CD14-positive monocyte (primary cell): ENCODE data around the gene PIAS4. TPM values are rescaled to one million over a fixed set of nuclear protein-coding genes. Genes with fewer than 3 reads are reported as not detected.
A peak's percentile ranks its signal among the peaks of the same experiment; 100 is the strongest.

ENCODE experiments used
- DNase-seq, 3 donors: peaks; one replicate each; pipeline ENCODE4 v3.0.0-alpha.2; 2011 to 2022
- H2AFZ ChIP-seq: 2 replicates; pipeline ENCODE4 v1.6.0; 2012; ENCODE audit warnings: mild to moderate bottlenecking, low read depth, low read length, inconsistent platforms; ENCODE audit not compliant: insufficient read depth, poor library complexity, severe bottlenecking
- H3K27ac ChIP-seq, 2 donors: 1 replicate in 1 of 2; 2 replicates in 1 of 2; pipeline ENCODE4 v1.5.1; 2012 to 2013; ENCODE audit warnings: low read length in 2 of 2, control low read depth in 1 of 2, inconsistent platforms in 1 of 2, low read depth in 1 of 2, mild to moderate bottlenecking in 1 of 2
- H3K27me3 ChIP-seq, 2 donors: one replicate each; pipeline versions ENCODE4 v1.6.0 to v1.6.1; 2011 to 2013; ENCODE audit warnings: low read length in 2 of 2; ENCODE audit not compliant: control insufficient read depth in 2 of 2, insufficient read depth in 2 of 2
- H3K36me3 ChIP-seq, 2 donors: replicated peaks in 1 of 2; 1 replicate in 1 of 2; 2 replicates in 1 of 2; pipeline versions ENCODE4 v1.5.1 to v1.6.1; 2012 to 2013; ENCODE audit warnings: low read length in 2 of 2, control low read depth in 1 of 2, inconsistent platforms in 1 of 2, mild to moderate bottlenecking in 1 of 2; ENCODE audit not compliant: insufficient read depth in 2 of 2, control insufficient read depth in 1 of 2
- H3K4me1 ChIP-seq, 2 donors: 1 replicate in 1 of 2; 2 replicates in 1 of 2; pipeline versions ENCODE4 v1.5.1 to v1.6.1; 2012 to 2013; ENCODE audit warnings: low read length in 2 of 2, control low read depth in 1 of 2, inconsistent platforms in 1 of 2, mild to moderate bottlenecking in 1 of 2, moderate library complexity in 1 of 2; ENCODE audit not compliant: insufficient read depth in 2 of 2, control insufficient read depth in 1 of 2
- H3K4me2 ChIP-seq: replicated peaks from 2 replicates; pipeline ENCODE3; 2012; ENCODE audit warnings: low read length, moderate library complexity, mild to moderate bottlenecking; ENCODE audit not compliant: poor library complexity, severe bottlenecking; ENCODE audit errors: extremely low read depth
- H3K4me3 ChIP-seq, 3 experiments: fragments of 200-600 bp in 1 of 3; sonication (generic) in 1 of 3; replicated peaks in 1 of 3; 1 replicate in 2 of 3; 2 replicates in 1 of 3; pipeline ENCODE4 v1.5.1; 2011 to 2013; ENCODE audit warnings: low read length in 3 of 3, mild to moderate bottlenecking in 3 of 3, control low read depth in 2 of 3, low read depth in 2 of 3, inconsistent platforms in 1 of 3, moderate library complexity in 1 of 3
- H3K79me2 ChIP-seq: 2 replicates; pipeline ENCODE4 v1.6.0; 2012; ENCODE audit warnings: mild to moderate bottlenecking, control low read depth, inconsistent platforms, low read length, moderate library complexity; ENCODE audit not compliant: insufficient read depth
- H3K9ac ChIP-seq: 2 replicates; pipeline ENCODE4 v1.6.0; 2017; ENCODE audit warnings: low read length, mild to moderate bottlenecking; ENCODE audit not compliant: insufficient read depth, poor library complexity, severe bottlenecking
- H3K9me3 ChIP-seq, 2 donors: replicated peaks in 1 of 2; 1 replicate in 1 of 2; 2 replicates in 1 of 2; pipeline versions ENCODE4 v1.5.1 to v1.6.1; 2012 to 2013; ENCODE audit warnings: low read length in 2 of 2, control low read depth in 1 of 2; ENCODE audit not compliant: control insufficient read depth in 1 of 2, insufficient read depth in 1 of 2
- H4K20me1 ChIP-seq: 2 replicates; pipeline ENCODE4 v1.6.0; 2012; ENCODE audit warnings: mild to moderate bottlenecking, low read length, control low read depth, moderate library complexity; ENCODE audit not compliant: insufficient read depth
- H3K27ac Mint-ChIP-seq, 7 donors: one replicate each; pipeline ENCODE4 v1.8.0; 2020; ENCODE audit warnings: mild to moderate bottlenecking in 7 of 7, mixed read lengths in 7 of 7, moderate library complexity in 6 of 7, inconsistent platforms in 2 of 7
- H3K27me3 Mint-ChIP-seq, 3 donors: one replicate each; pipeline ENCODE4 v1.8.0; 2021 to 2022; ENCODE audit warnings: low read depth in 3 of 3, mild to moderate bottlenecking in 3 of 3, mixed read lengths in 3 of 3, moderate library complexity in 3 of 3, inconsistent platforms in 1 of 3
- H3K36me3 Mint-ChIP-seq, 2 donors: one replicate each; pipeline ENCODE4 v1.8.0; 2020; ENCODE audit warnings: mixed read lengths in 2 of 2, inconsistent platforms in 1 of 2, mild to moderate bottlenecking in 1 of 2
- H3K4me1 Mint-ChIP-seq: one replicate; pipeline ENCODE4 v1.8.0; 2020; ENCODE audit warnings: mild to moderate bottlenecking, mixed read lengths
- H3K4me3 Mint-ChIP-seq, 2 donors: one replicate each; pipeline ENCODE4 v1.8.0; 2020; ENCODE audit warnings: mild to moderate bottlenecking in 2 of 2, mixed read lengths in 2 of 2, moderate library complexity in 1 of 2
- H3K9me3 Mint-ChIP-seq, 7 donors: one replicate each; pipeline ENCODE4 v1.8.0; 2020 to 2022; ENCODE audit warnings: mixed read lengths in 7 of 7, mild to moderate bottlenecking in 6 of 7, moderate library complexity in 6 of 7, inconsistent platforms in 2 of 7
- WGBS: methylation state at CpG from one replicate; pipeline ENCODE4 v1.1.5; 2013; ENCODE audit warnings: missing lambda C conversion rate; ENCODE audit not compliant: insufficient coverage; 5-methylcytosine and 5-hydroxymethylcytosine counted together
- intact Hi-C, 2 donors: fragments of 100-400 bp; cut with micrococcal nuclease; formaldehyde crosslinking; loops; one replicate each; pipeline versions ENCODE4 v1.15.0 to v1.15.1; 2023
- polyA plus RNA-seq, 3 donors: library from polyadenylated mRNA; depleted of rRNA in 1 of 3; unstranded in 2 of 3; stranded (reverse) in 1 of 3; fragments of 300-500 nt in 2 of 3; fragments of >200 nt in 1 of 3; fragmentation: Illumina TruSeq in 2 of 3; gene quantifications; 1 replicate in 2 of 3; 2 replicates in 1 of 3; pipeline ENCODE4 v1.2.3, GENCODE V29; 2012 to 2021
- TF ChIP-seq, protein P1 (sequence below): fragments of 200-600 bp; IDR thresholded peaks from one replicate; pipeline ENCODE4 v1.8.0; 2022; ENCODE audit warnings: antibody characterized with exemption, mild to moderate bottlenecking

Gene PIAS4
- polyA plus RNA-seq, 3 donors, result 2.3 to 8.1 (median 5.9) TPM

DNA sequence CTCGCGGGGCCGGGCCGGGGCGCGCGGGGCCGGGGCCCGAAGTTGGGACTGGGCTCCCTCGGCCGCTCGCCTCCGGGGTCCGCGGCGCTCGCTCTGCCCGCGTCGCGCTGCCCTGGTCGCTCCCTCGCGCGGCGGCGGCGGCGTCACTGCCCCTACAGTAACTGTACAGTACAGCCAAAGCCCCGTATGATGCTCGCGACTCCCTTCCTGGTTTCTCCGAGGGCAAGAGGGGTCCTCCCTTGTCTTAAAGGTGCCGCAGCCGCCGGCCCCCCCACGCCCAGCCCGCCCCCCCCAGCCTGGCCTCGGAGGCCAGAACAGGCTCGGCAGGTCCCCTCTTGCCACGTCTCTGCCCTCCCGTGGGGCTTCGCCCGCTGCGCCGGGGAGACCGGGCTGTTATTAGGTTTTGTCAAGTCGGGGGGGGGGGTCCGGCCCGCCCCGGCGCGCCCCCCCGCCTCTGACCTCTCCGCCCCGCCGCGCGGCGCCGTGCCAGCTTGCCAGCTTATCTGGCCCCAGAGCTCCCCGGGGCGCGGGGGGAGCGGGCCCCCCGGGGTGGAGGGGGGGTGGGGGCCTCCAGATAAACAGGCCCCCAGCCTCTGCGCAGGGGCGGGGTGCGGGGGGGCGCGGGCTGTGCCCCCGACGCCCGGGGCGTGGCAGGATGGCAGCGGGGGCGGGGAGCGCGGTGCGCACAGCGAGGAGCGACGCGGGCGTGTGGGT, 59.3 kb downstream of the PIAS4 start, which contains the start of gene ZBTB7A:
ZBTB7A (minus strand) TSS at position 218 of the 714 bp plus-strand sequence. CDS start 11,667 bp downstream, outside the sequence.
- TF ChIP-seq, protein P1, sequence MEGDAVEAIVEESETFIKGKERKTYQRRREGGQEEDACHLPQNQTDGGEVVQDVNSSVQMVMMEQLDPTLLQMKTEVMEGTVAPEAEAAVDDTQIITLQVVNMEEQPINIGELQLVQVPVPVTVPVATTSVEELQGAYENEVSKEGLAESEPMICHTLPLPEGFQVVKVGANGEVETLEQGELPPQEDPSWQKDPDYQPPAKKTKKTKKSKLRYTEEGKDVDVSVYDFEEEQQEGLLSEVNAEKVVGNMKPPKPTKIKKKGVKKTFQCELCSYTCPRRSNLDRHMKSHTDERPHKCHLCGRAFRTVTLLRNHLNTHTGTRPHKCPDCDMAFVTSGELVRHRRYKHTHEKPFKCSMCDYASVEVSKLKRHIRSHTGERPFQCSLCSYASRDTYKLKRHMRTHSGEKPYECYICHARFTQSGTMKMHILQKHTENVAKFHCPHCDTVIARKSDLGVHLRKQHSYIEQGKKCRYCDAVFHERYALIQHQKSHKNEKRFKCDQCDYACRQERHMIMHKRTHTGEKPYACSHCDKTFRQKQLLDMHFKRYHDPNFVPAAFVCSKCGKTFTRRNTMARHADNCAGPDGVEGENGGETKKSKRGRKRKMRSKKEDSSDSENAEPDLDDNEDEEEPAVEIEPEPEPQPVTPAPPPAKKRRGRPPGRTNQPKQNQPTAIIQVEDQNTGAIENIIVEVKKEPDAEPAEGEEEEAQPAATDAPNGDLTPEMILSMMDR, result no peak
- Histone ChIP-seq H3K4me1 (peaks cover 46 to 49% of the 10 kb centered on the region in 2 donors), H3K9ac (peak within 1 kb of the TSS; percentile 87), H3K4me2 (peak within 1 kb of the TSS; percentile 81), H2AFZ (peak within 1 kb of the TSS; percentile 50), H3K27me3 (no peaks in the 10 kb centered on the region), H3K27ac (peak within 1 kb of the TSS; percentile 77 to 85), H3K9me3 (no peaks in the 10 kb centered on the region), H3K36me3 (peaks cover 11 to 17% of the 10 kb centered on the region in 2 donors), H4K20me1 (peaks cover 27% of the 10 kb centered on the region), H3K4me3 (peak within 1 kb of the TSS; percentile 86 to 96 (median 93)), H3K79me2 (peaks cover 42% of the 10 kb centered on the region)
- peaks cover 10 to 15% of the 10 kb centered on the region in 2 donors for H3K36me3 Mint-ChIP-seq
- intact Hi-C loops, result loop anchor here (2.0 to 5.0 kb wide), 4 partner anchors 14 to 80 kb away; partner anchors contain the start of genes EEF2 (in 1 of the 2) and MAP2K2 (in 1 of the 2)
- H3K4me1 Mint-ChIP-seq, result peaks cover 41% of the 10 kb centered on the region
- H3K4me3 Mint-ChIP-seq, result peak within 1 kb of the TSS; percentile 85 to 87
- 0% methylated on average over 43 of the region's 85 CpGs for WGBS
- peak; percentile 67 to 71 (median 70) for DNase-seq
- H3K27me3 Mint-ChIP-seq, result peaks cover 0 to 2% (median 0%) of the 10 kb centered on the region in 3 donors
- H3K27ac Mint-ChIP-seq, result peak within 1 kb of the TSS; percentile 75 to 94 (median 85)
- no peaks in the 10 kb centered on the region for H3K9me3 Mint-ChIP-seq

DNA sequence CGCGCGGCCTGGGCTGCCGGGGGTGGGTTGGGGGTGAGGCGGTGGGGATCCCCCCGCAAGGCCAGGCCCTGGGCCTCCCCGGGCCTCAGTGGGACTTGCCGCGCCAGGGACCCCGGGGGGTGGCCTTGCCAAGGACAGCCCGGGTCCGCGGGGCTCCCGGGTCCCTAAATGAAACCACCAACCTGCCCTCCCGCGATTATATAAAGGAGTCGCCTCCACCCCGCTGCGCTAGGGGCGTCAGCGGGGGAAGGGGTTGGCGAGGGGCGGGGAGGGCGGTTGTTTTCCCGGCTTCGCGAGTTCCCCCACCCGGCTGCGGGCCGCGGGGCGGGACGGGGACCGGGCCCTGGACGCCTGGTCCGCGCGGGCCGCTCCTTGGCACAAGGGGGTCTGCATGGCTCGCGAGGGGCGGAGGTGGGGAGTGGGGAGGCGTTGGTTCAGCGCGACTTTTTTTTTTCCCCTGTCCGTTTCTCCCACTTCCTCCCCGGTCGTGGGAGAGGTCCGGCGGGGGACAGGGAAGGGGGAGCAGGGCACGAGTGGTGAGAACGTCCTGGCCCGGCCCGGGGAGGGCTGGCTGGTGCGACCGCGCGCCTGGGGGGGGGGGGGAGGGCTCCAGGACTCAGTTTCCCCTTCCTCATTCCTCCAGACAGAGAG, 60.0 kb downstream of the PIAS4 start:
- Histone ChIP-seq H2AFZ (peak overlapping the region; percentile 50), H3K4me2 (peak overlapping the region; percentile 81), H3K79me2 (peaks cover 35% of the 10 kb centered on the region), H3K27ac (peak overlapping the region; percentile 77 to 85), H4K20me1 (peaks cover 21% of the 10 kb centered on the region), H3K9me3 (no peaks in the 10 kb centered on the region), H3K9ac (peak overlapping the region; percentile 87), H3K27me3 (no peaks in the 10 kb centered on the region), H3K4me1 (peaks cover 39 to 43% of the 10 kb centered on the region in 2 donors), H3K4me3 (peak overlapping the region; percentile 86 to 96 (median 93)), H3K36me3 (peaks cover 11 to 13% of the 10 kb centered on the region in 2 donors)
- DNase-seq, result peak in 1 of 3 donors; percentile 50
- Mint-ChIP-seq H3K9me3 (no peaks in the 10 kb centered on the region), H3K27ac (peak overlapping the region; percentile 85 to 94 (median 93)), H3K4me1 (peaks cover 34% of the 10 kb centered on the region), H3K4me3 (peak overlapping the region; percentile 85 to 87), H3K27me3 (peaks cover 0 to 2% (median 0%) of the 10 kb centered on the region in 3 donors), H3K36me3 (peaks cover 10 to 11% of the 10 kb centered on the region in 2 donors)
- intact Hi-C loops, result loop anchor here (2.0 to 5.0 kb wide), 4 partner anchors 15 to 80 kb away; partner anchors contain the start of genes EEF2 (in 1 of the 2) and MAP2K2 (in 1 of the 2)
- TF ChIP-seq, protein P1, result no peak
- under 1% methylated on average over 25 of the region's 58 CpGs for WGBS
